Endometrial microvascular endothelial cells (primary cell): ENCODE results near the gene FFAR3. TPM values are rescaled to one million over a fixed set of nuclear protein-coding genes. Genes with fewer than 3 reads are reported as not detected.

Source experiments
- in situ Hi-C: cut with HindIII; loops from 2 replicates; pipeline ENCODE4 v1.10.0; 2017; ENCODE audit warnings: low sequenced_read_pairs, low pct_unique_long_range_greater_than_20kb; ENCODE audit errors: inconsistent ontology term
- total RNA-seq: library from RNA; depleted of rRNA; stranded (reverse); fragments of >200 nt; gene quantifications from one replicate; pipeline ENCODE4 v1.2.3, GENCODE V29; 2015; ENCODE audit errors: inconsistent ontology term

Gene FFAR3
- total RNA-seq, 1 donor from 2014 or later, result not detected

- in situ Hi-C loops, result no loop called here
Observed at GRCh38 chr19:35328851-35329285, 29.4 kb upstream of the FFAR3 start, which contains the start of gene CD22. Gene CD22, plus strand, starts transcription at chr19:35329187. Its CDS starts 2,854 bp downstream, at chr19:35332041.

- in situ Hi-C loops, result no loop called here
Observed at GRCh38 chr19:35329323-35329722, 28.9 kb upstream of the FFAR3 start.

DNA sequence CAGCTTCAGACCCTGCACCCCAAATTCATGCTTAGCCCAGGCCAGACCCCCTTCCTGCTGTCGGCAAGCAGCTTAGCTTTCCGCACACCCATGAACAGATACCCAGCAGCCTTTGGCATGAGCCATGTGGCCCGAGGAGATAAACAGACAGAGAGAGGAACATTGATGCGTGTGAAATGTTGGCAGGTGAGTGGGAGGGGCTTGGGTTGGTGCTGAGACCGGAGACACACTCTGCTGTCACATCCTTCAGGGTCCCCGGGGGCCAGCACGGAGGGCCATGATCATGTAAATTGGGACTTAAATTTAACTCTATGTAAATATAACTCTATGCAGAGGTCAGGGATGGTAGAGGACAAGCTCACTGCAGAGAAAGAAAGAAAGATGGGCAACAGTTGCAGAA lies 27.8 kb upstream of the FFAR3 start:
- in situ Hi-C loops, result no loop called here

GRCh38 chr19:35331551-35332214 lies 26.6 kb upstream of the FFAR3 start:
- in situ Hi-C loops, result no loop called here

DNA sequence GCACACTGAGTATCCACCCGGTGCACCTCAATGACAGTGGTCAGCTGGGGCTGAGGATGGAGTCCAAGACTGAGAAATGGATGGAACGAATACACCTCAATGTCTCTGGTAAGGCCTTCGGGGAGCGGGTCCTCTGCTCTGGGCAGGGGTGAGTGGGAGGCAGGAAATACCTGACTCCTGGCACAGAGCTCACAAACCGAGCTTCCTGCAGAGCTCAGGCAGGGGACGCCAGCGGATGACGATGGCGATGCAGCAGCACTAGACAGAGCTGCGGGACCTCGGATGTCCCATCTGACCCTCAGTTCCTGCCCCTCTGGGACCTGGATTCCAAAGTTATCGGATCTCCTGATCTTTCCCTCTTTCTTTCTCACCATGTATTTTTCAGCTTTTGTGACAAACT lies 25.4 kb upstream of the FFAR3 start:
- in situ Hi-C loops, result no loop called here

DNA sequence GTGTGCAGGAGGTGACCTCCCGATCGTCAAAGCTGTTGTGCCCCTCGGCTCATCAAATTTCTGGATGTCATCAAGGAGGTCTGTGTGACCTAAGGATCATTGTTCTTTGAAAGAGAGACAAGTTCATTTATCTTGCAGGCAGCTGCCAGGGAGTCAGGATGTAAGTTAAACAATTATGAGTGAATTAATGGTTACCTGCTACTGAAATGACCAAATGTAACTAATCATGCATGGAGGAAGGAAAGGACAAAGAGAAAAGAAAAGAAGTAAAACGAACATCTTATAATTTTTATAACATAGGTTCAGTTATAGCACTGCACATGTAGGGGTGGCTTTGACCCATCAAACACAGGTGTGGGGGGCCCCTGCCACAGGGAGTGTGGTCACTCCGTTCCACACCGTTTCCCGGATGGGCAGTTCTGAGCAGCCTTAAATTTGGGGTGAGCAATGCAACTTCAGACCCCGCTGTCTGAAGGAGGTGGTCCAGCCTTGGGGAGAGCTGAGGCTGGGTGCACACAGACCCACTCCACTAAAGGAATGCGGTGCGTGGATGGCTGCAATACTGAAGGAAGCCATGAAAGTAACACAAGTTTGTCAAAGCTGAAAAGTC lies 24.0 kb upstream of the FFAR3 start:
- in situ Hi-C loops, result no loop called here

- in situ Hi-C loops, result no loop called here
Observed at GRCh38 chr19:35336166-35336955, 21.9 kb upstream of the FFAR3 start.

GRCh38 chr19:35337097-35337983 lies 20.9 kb upstream of the FFAR3 start:
- in situ Hi-C loops, result no loop called here

- in situ Hi-C loops, result no loop called here
Observed at GRCh38 chr19:35337984-35338296, 20.3 kb upstream of the FFAR3 start.

- in situ Hi-C loops, result no loop called here
Observed at GRCh38 chr19:35340431-35340830, 17.8 kb upstream of the FFAR3 start.

- in situ Hi-C loops, result no loop called here
Observed at GRCh38 chr19:35341006-35341405, 17.3 kb upstream of the FFAR3 start.

GRCh38 chr19:35341565-35342225 lies 16.6 kb upstream of the FFAR3 start:
- in situ Hi-C loops, result no loop called here

GRCh38 chr19:35342430-35342829 lies 15.8 kb upstream of the FFAR3 start:
- in situ Hi-C loops, result no loop called here

DNA sequence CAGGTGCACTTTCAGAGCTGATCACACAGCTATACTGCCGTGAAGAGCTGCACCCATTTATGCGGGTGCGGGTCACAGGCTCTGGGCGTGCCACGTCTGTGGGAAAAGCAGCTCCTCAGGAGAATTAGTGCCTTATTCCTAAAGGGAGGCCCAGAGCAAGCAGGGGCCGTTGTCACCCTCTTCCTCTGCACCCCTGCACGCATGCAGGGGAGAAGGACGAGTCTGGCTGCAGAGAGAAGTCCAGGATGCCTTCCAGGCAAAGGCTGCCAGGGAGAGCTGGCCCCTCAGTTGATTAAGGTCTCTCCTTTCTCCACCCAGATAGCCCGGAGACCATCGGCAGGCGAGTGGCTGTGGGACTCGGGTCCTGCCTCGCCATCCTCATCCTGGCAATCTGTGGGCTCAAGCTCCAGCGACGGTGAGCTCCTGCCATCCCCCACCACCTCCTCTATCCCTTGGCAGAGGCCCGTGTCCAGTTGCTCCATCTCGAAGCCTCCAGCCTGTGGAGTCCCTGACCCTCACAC lies 13.7 kb upstream of the FFAR3 start:
- in situ Hi-C loops, result no loop called here

DNA sequence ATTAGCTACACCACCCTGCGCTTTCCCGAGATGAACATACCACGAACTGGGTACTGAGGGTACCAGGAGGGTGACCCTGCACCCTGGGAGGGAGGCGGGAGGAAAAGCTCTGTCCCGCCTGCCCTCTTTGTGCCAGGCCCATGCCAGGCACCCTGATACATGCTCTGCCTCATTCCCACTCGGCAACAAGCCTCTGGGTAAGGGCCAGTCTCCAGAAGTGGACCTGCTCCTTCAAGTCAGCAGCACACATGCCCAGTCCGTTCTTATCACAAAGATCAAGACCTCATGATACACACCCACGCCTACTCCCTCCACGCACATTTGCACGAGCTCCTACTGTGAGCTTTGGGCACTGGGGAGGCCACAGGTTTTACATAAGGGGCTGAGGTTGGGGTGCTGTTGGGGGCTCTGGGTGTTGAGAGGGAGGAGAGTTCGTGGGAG lies 12.6 kb upstream of the FFAR3 start:
- in situ Hi-C loops, result no loop called here

GRCh38 chr19:35346193-35347052 lies 11.8 kb upstream of the FFAR3 start:
- in situ Hi-C loops, result no loop called here

DNA sequence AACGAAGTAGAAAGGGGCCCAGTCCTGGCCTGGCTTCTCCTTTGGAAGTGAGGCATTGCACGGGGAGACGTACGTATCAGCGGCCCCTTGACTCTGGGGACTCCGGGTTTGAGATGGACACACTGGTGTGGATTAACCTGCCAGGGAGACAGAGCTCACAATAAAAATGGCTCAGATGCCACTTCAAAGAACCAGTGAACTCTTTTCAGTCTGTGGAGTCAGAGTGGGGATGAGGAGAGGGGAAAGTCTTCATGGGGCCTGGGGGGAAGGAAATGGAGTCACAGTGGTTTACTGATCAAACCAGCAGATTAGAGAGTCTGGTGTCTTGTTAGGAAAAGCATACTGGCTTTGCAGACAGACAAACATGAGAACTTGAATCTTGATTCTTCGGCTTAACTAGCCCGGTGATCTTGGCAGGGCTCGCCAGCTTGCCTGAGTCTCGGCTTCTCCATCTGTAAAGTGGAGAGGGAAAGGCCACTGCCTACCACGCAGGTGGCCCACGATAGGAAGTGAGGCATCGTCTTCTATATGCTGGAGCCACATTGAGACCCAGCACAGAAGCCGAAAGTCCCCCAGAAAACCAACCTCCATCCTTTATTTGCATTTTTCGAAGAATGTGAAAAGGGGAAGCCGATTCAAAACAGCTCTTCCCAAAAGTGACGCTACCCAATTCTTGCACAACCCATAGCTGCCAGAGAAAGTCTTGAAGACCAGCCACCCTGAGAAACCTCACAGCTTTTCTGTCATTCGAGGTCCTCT lies 10.9 kb upstream of the FFAR3 start, which contains the start of gene FFAR1:
Gene FFAR1, plus strand, starts transcription at position 732 of the 759 bp plus-strand sequence. CDS start 3,650 bp downstream, outside the sequence.
- in situ Hi-C loops, result no loop called here
